Hematopoietic multipotent progenitor cell treated with erythropoietin and hydrocortisone succinate and interleukin-3 and kit ligand, for 6 days (in vitro differentiated cells): ENCODE results near the gene NPHS2.
"Not testable (repeated sequence)": the region's sequence is repeated elsewhere in the genome, so short reads cannot be mapped to it uniquely, and the experiment has no call there.

Source experiments
- DNase-seq: peaks from one replicate; pipeline ENCODE4 v3.0.0-alpha.2; 2015

Gene NPHS2

GRCh38 chr1:179545321-179545720 lies 30.4 kb downstream of the NPHS2 start:
- DNase-seq = no peak

DNA sequence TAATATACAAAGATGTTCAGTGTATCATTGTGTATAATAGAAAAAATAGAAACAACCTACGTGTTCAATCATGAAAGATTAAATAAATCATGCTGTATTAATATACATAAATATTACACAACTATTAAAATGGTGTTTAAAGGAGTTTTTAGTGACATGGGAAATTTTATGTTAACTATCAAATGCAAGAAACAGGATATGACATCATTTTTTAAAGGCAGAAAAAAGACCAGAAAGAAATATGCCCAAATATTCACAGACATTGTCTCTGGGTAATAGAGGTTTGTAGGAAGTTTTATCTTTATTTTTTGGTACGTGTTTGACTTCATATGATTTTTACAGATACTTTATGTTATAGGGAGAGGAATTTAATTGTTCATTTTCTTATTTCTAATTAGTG lies 34.0 kb downstream of the NPHS2 start:
- no peak for DNase-seq

- no peak for DNase-seq
These were observed 45.4 kb downstream of the NPHS2 start for GRCh38 chr1:179530352-179530751.

GRCh38 chr1:179529482-179530195 lies 46.1 kb downstream of the NPHS2 start:
- no peak for DNase-seq

GRCh38 chr1:179518544-179518943 lies 57.2 kb downstream of the NPHS2 start:
- not testable (repeated sequence) for DNase-seq

GRCh38 chr1:179516976-179517705 lies 58.6 kb downstream of the NPHS2 start:
- no peak for DNase-seq

- no peak for DNase-seq
These were observed 65.7 kb downstream of the NPHS2 start for GRCh38 chr1:179510038-179510437.

GRCh38 chr1:179509384-179509783 lies 66.4 kb downstream of the NPHS2 start:
- DNase-seq = no peak

DNA sequence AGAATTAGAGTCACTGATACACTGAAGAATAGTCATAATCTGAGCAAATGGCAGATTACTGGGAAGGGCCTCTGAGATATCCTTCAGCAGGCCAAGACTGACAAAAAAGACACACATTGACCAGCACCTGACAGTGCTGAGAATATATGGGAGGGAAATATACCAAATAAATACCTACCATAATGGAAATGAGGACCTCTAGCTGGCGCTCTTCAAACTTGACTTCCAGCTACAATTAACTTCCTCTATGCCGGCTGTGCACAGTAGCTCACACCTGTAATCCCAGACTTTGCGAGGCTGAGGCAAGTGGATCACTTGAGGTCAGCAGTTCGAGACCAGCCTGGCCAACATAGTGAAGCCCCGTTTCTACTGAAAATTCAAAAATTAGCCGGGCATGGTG lies 69.5 kb downstream of the NPHS2 start:
- no peak for DNase-seq
